Cardiac muscle cell (in vitro differentiated cells and primary cell): ENCODE measurements around the gene RYR3. TPM values are rescaled to one million over a fixed set of nuclear protein-coding genes. Genes with fewer than 3 reads are reported as not detected.
"Not testable (repeated sequence)": the region's sequence is repeated elsewhere in the genome, so short reads cannot be mapped to it uniquely, and the experiment has no call there.

Experiments used
- DNase-seq, 2 donors: peaks; one replicate each; pipeline versions ENCODE4 v3.0.0 to v3.0.0-alpha.2; 2010 to 2017; ENCODE audit warnings: low read depth in 1 of 2, low spot score in 1 of 2
- H3K27ac ChIP-seq: fragments of 200-600 bp; sonication (generic); 2 replicates; pipeline ENCODE4 v1.5.1; 2016
- H3K27me3 ChIP-seq: fragments of 200-600 bp; sonication (generic); 2 replicates; pipeline ENCODE4 v1.6.0; 2016; ENCODE audit warnings: control low read depth
- H3K36me3 ChIP-seq: fragments of 200-600 bp; sonication (generic); 2 replicates; pipeline ENCODE4 v1.5.1; 2016; ENCODE audit warnings: control low read depth
- H3K4me1 ChIP-seq: fragments of 200-600 bp; sonication (generic); 2 replicates; pipeline ENCODE4 v1.8.1; 2017; ENCODE audit warnings: low read depth, mild to moderate bottlenecking, mixed run types
- H3K4me3 ChIP-seq: fragments of 200-600 bp; sonication (generic); 2 replicates; pipeline ENCODE4 v1.5.1; 2016; ENCODE audit warnings: mild to moderate bottlenecking
- H3K9me3 ChIP-seq: fragments of 200-600 bp; sonication (generic); 2 replicates; pipeline ENCODE4 v1.5.1; 2017; ENCODE audit warnings: low read depth, mild to moderate bottlenecking, control low read depth
- polyA plus RNA-seq: library from polyadenylated mRNA; unstranded; fragments of >200 nt; fragmentation: Nextera tagmentation; extraction: Ambion mirVana; gene quantifications from 2 replicates; pipeline ENCODE4 v1.2.1, GENCODE V29; 2016
- total RNA-seq: library from RNA; depleted of rRNA; stranded (reverse); fragments of >200 nt; gene quantifications from 2 replicates; pipeline ENCODE4 v1.2.3, GENCODE V29; 2016
- TF ChIP-seq, protein P1 (sequence below): IDR thresholded peaks from 2 replicates; pipeline ENCODE4 v1.5.1; 2012; ENCODE audit warnings: low read depth, mild to moderate bottlenecking, low read length

RYR3 gene
- total and polyA plus RNA-seq, 2 experiments from 2014 or later, result 0.39 to 0.54 TPM

DNA sequence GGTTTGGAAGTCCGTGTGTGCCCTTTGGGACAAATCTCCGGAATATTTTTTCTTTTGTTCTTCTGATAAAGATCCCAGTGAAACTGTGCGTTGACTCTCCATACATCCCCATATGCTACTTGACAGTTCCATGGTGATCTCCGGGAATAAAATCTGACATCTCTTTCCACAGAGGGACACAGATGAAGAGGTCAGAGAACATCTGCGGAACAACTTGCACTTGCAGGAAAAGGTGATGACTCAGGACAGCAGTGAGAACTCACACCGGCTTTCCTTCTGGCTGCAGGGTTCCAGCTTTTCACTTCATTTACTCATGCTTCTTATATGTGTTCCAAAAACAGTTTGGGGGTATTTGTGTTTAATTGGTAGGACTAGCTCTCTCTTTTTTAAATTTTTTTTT is 500.0 kb downstream of the RYR3 start:
- Histone ChIP-seq H3K36me3 (no peaks in the 10 kb centered on the region), H3K4me1 (no peaks in the 10 kb centered on the region), H3K4me3 (no peak overlapping the region), H3K27me3 (no peaks in the 10 kb centered on the region), H3K27ac (no peak overlapping the region), H3K9me3 (no peaks in the 10 kb centered on the region)
- TF ChIP-seq, protein P1, sequence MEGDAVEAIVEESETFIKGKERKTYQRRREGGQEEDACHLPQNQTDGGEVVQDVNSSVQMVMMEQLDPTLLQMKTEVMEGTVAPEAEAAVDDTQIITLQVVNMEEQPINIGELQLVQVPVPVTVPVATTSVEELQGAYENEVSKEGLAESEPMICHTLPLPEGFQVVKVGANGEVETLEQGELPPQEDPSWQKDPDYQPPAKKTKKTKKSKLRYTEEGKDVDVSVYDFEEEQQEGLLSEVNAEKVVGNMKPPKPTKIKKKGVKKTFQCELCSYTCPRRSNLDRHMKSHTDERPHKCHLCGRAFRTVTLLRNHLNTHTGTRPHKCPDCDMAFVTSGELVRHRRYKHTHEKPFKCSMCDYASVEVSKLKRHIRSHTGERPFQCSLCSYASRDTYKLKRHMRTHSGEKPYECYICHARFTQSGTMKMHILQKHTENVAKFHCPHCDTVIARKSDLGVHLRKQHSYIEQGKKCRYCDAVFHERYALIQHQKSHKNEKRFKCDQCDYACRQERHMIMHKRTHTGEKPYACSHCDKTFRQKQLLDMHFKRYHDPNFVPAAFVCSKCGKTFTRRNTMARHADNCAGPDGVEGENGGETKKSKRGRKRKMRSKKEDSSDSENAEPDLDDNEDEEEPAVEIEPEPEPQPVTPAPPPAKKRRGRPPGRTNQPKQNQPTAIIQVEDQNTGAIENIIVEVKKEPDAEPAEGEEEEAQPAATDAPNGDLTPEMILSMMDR, result no peak
- DNase-seq, result no peak

GRCh38 chr15:33813891-33814290 is 503.1 kb downstream of the RYR3 start:
- Histone ChIP-seq H3K27ac (no peak overlapping the region), H3K4me3 (no peak overlapping the region), H3K27me3 (no peaks in the 10 kb centered on the region), H3K9me3 (no peaks in the 10 kb centered on the region), H3K36me3 (no peaks in the 10 kb centered on the region), H3K4me1 (peaks cover 6% of the 10 kb centered on the region)
- DNase-seq, result peak in 1 of 2 donors; percentile 8
- TF ChIP-seq, protein P1, result no peak

DNA sequence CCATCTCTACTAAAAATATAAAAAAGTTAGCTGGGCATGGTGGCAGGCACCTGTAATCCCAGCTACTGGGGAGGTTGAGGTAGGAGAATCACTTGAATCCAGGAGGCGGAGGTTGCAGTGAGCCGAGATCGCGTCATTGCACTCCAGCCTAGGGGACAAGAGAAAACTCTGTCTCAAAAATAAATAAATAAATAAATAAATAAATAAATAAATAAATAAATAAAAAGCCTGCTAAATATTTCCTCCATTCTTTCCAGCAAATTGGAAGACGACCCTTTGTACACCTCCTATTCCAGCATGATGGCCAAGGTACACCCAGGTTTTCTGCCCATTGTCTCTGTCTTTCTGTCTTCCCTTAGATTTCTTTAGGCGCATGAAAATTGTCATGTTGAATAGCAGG is 508.7 kb downstream of the RYR3 start:
- H3K9me3 ChIP-seq, DNase-seq, H3K36me3 ChIP-seq, H3K4me1 ChIP-seq, H3K27me3 ChIP-seq, H3K4me3 ChIP-seq, H3K27ac ChIP-seq: not testable (repeated sequence)

- Histone ChIP-seq H3K4me1 (peaks cover under 1% of the 10 kb centered on the region), H3K9me3 (no peaks in the 10 kb centered on the region), H3K27me3 (no peaks in the 10 kb centered on the region), H3K4me3 (no peak overlapping the region), H3K36me3 (no peaks in the 10 kb centered on the region), H3K27ac (no peak overlapping the region)
- TF ChIP-seq, protein P1, result no peak
- DNase-seq, result peak in 1 of 2 donors; percentile 15
These were observed 511.7 kb downstream of the RYR3 start for GRCh38 chr15:33822479-33822878.

DNA sequence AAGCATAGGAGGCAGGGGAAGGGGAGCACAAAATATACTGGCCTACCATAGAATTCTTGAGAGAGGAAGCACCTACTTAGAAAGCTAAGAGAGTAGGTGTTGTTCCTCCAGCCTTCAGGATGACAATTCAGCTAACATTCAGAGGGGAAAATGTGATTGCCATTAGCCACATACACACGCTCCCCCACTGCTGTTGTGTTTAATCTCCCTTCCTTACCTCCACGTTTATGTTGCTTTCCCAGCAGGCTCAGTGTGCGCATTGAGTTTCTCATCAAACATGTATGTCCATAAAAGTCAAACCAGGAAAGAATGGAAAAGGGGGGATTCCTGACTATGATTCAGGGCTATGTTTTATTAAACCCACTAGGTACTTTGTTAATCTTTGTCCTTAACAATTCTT is 512.4 kb downstream of the RYR3 start:
- H3K4me3 ChIP-seq, result no peak overlapping the region
- no peaks in the 10 kb centered on the region for H3K27me3 ChIP-seq
- H3K36me3 ChIP-seq, result no peaks in the 10 kb centered on the region
- TF ChIP-seq, protein P1, result no peak
- H3K4me1 ChIP-seq, result no peaks in the 10 kb centered on the region
- no peak overlapping the region for H3K27ac ChIP-seq
- H3K9me3 ChIP-seq, result no peaks in the 10 kb centered on the region
- no peak for DNase-seq

- TF ChIP-seq, protein P1, result no peak
- Histone ChIP-seq H3K9me3 (no peaks in the 10 kb centered on the region), H3K36me3 (no peaks in the 10 kb centered on the region), H3K4me3 (no peak overlapping the region), H3K27me3 (no peaks in the 10 kb centered on the region), H3K4me1 (no peaks in the 10 kb centered on the region), H3K27ac (no peak overlapping the region)
- no peak for DNase-seq
These were observed 514.7 kb downstream of the RYR3 start for GRCh38 chr15:33825453-33825852.
